HG03064 (cell line): ENCODE measurements around the gene COA1.
"Not testable (repeated sequence)": the region's sequence is repeated elsewhere in the genome, so short reads cannot be mapped to it uniquely, and the experiment has no call there.

ENCODE experiments used
- ATAC-seq: cut with Tn5 transposase; IDR thresholded peaks from one replicate; pipeline ENCODE4 v1.9.1; 2021; ENCODE audit warnings: low read depth; ENCODE audit not compliant: unreplicated experiment

Gene COA1

GRCh38 chr7:43731494-43731893 lies 2.2 kb upstream of the COA1 start:
- ATAC-seq = not testable (repeated sequence)

GRCh38 chr7:43729924-43730248 lies 563 bp upstream of the COA1 start:
- ATAC-seq = no peak

DNA sequence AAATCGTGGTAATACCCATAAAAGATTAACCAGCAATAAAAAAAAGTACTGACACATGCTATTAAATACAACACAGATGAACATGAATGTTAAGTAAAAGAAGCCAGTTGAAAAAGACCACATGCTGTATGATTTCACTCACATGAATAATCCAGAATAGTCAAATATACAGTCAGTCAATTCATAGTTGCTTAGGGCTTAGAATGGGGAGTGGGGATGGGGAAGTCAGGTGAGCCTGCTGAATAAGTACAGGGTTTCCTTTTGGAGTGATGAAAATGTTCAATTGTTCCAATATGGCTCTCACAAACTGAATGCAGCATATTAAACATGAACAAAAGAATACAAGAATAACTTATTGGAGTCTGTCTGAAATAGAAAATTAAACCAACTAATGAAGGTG lies 1.8 kb downstream of the COA1 start:
- no peak for ATAC-seq

- ATAC-seq = no peak
Measured at GRCh38 chr7:43727003-43727402, 2.3 kb downstream of the COA1 start.

- ATAC-seq = no peak
Measured at GRCh38 chr7:43726466-43726865, 2.9 kb downstream of the COA1 start.

- no peak for ATAC-seq
Measured at GRCh38 chr7:43725251-43725650, 4.1 kb downstream of the COA1 start.

DNA sequence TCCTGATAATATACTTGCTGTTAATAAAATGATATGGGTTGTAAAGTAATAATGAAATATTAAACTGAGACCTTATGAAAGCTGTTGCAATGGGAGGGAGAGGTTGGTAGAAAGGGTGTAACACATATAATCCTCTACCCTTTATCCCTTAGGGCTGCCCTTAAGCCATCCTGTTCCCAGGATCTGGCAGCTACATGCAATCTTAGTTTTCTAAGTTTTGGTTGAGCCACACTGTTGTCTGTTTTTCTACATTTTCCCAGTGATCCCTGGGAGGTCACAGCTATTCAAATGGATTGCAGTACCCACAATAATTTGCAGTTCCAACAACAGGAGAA lies 6.3 kb downstream of the COA1 start:
- ATAC-seq = no peak

- no peak for ATAC-seq
Measured at GRCh38 chr7:43721193-43721806, 8.0 kb downstream of the COA1 start.

DNA sequence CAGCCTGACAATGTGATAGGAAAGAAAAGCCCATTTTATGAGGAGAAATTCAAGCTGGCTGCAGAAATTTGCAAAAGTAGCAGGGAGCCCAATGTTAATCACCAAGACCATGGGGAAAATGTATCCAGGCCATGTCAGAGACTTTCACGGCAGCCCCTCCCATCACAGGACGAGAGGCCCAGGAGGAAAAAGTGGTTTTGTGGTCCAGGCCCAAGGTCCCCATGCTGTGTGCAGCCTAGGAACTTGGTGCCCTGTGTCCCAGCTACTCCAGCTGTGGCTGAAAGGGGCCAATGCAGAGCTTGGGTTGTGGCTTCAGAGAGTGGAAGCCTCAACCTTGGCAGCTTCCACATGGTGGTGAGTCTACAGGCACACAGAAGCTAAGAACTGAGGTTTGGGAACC lies 12.7 kb downstream of the COA1 start:
- ATAC-seq = no peak

DNA sequence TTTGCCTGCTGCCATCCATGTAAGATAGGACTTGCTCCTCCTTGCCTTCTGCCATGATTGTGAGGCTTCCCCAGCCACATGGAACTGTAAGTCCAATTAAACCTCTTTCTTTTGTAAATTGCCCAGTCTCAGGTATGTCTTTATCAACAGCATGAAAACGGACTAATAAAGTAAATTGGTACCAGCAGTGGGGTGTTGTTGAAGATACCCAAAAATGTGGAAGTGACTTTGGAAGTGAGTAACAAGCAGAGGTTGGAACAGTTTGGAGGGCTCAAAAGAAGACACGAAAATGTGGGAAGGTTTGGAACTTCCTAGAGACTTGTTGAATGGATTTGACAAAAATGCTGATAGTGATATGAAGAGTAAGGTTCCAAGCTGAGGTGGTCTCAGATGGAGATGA lies 13.4 kb downstream of the COA1 start:
- ATAC-seq = not testable (repeated sequence)

DNA sequence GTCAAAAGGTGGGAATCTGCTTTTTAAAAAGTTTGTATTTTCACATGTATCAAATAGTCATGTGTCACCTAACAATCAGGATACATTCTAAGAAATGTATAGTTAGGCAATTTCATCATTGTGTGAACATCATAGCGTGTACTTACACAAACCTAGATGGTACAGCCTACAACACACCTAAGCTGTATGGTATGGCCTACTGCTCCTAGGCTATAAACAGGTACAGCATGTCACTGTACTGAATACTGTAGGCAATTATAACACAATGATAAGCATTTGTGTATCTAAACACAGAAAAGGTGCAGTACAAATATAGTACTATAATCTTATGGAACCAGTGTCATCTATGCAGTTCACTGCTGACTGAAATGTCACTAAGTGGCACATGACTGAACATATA lies 17.8 kb downstream of the COA1 start:
- ATAC-seq = no peak

DNA sequence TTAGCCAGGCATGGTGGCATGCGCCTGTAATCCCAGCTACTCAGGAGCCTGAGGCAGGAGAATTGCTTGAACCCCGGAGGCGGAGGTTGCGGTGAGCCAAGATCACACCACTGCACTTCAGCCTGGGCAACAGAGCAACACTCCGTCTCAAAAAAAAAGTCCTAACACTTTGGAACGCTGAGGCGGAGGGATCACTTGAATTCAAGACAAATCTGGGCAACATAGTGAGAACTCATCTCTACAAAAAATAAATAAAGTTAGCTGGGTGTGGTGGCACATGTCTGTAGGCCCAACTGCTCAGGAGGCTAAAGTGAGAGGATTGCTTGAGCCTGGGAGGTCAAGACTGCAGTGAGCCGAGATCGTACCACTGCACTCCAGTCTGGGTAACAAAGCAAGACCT lies 21.3 kb downstream of the COA1 start:
- ATAC-seq = not testable (repeated sequence)

- no peak for ATAC-seq
Measured at GRCh38 chr7:43703573-43703972, 25.8 kb downstream of the COA1 start.

GRCh38 chr7:43702974-43703373 lies 26.3 kb downstream of the COA1 start:
- ATAC-seq = no peak

DNA sequence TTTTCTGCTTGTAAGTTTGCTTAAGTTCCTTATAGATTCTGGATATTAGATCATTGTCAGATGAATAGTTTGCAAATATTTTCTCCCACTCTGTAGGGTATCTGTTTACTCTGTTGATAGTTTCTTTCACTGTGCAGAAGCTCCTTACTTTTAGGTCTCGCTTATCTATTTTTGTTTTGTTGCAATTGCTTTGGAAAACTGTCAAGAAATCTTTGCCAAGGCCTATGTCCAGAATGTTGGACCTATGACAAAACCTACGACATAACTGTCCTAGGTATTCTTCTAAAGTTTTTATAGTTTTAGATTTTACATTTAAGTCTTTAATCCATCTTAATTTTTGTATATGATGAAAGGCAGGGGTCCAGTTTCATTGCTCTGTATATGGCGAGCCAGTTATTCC lies 27.4 kb downstream of the COA1 start:
- no peak for ATAC-seq

DNA sequence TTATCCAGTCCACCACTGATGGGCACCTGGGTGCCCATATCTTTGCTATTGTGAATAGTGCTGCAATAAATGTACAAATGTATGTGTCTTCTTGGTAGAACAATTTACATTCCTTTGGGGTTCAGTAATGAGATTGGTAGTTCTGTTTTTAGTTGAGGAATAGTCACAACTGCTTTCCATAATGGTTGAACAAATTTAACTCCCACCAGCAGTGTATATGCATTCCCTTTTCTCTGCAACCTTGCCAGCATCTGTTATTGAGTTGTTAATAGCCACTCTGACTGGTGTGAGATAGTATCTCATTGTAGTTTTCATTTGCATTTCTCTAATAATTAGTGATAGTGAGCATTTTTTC lies 27.8 kb downstream of the COA1 start:
- ATAC-seq = no peak

- no peak for ATAC-seq
Measured at GRCh38 chr7:43700646-43701499, 28.4 kb downstream of the COA1 start.

- no peak for ATAC-seq
Measured at GRCh38 chr7:43700059-43700501, 29.2 kb downstream of the COA1 start.

- no peak for ATAC-seq
Measured at GRCh38 chr7:43698460-43699255, 30.7 kb downstream of the COA1 start.

GRCh38 chr7:43697690-43698089 lies 31.6 kb downstream of the COA1 start:
- ATAC-seq = no peak

DNA sequence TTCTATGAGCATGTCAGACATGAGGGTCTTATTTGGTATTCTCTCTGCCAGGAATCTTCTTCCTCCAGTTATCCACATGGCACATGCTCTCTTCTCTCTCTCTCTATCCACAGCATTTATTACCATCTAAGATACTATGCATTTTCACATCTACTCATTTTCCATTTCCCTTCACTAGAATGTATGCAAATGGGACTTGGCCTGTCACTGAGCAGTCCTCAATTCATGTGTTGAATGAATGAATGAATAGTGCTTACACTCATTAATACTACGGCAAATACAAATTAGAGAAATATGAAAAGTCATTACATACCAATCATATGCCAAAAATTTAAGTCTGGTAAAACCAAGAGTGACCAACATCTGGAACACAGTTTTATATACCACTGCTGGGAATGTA lies 34.0 kb downstream of the COA1 start:
- ATAC-seq = no peak

DNA sequence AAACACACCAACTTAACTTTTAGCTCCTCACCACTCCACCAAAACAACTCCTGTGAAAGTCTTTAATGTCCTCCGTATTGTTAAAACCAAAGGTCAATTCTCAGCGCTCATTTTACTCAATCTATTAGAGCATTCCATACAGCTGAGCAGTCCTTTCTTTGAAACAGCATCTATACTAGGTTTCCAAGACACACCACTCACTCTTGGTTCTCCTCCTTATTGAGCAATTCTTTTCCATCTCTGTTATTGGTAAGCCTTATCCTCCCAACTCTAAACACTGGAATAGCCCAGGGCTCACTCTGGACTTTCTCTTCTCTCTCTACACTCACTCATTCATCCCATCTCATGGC lies 34.9 kb downstream of the COA1 start:
- no peak for ATAC-seq
